Fibroblast of lung (primary cell): ENCODE data around the gene HSPG2. TPM values are rescaled to one million over a fixed set of nuclear protein-coding genes. Genes with fewer than 3 reads are reported as not detected.

Experiments
- DNase-seq, 2 donors: peaks; one replicate each; pipeline versions ENCODE4 v3.0.0 to v3.0.0-alpha.2; 2010; ENCODE audit warnings: low read depth in 2 of 2
- H2AFZ ChIP-seq: 2 replicates; pipeline ENCODE4 v1.5.1; 2012; ENCODE audit warnings: low read length, control low read depth, inconsistent platforms
- H3K27ac ChIP-seq: 2 replicates; pipeline ENCODE4 v1.5.1; 2011; ENCODE audit warnings: low read length, control low read depth; ENCODE audit not compliant: insufficient read depth
- H3K27me3 ChIP-seq: 2 replicates; pipeline ENCODE4 v1.5.1; 2011; ENCODE audit warnings: mild to moderate bottlenecking, low read length; ENCODE audit not compliant: control insufficient read depth, insufficient read depth
- H3K36me3 ChIP-seq: 2 replicates; pipeline ENCODE4 v1.5.1; 2011; ENCODE audit warnings: low read length; ENCODE audit not compliant: control insufficient read depth, insufficient read depth
- H3K4me1 ChIP-seq: 2 replicates; pipeline ENCODE4 v1.5.1; 2011; ENCODE audit warnings: low read length; ENCODE audit not compliant: control insufficient read depth, insufficient read depth; ENCODE audit errors: extremely low read depth
- H3K4me2 ChIP-seq: 2 replicates; pipeline ENCODE4 v1.5.1; 2011; ENCODE audit warnings: low read length, control low read depth; ENCODE audit not compliant: insufficient read depth; ENCODE audit errors: extremely low read depth
- H3K4me3 ChIP-seq, 4 experiments: fragments of 200-600 bp in 1 of 4; sonication (generic) in 1 of 4; replicated peaks in 1 of 4; 2 replicates each; pipeline ENCODE4 v1.5.1; 2011 to 2016; ENCODE audit warnings: low read length in 4 of 4, low read depth in 3 of 4, mild to moderate bottlenecking in 3 of 4, control low read depth in 2 of 4, inconsistent platforms in 1 of 4, mixed read lengths in 1 of 4; ENCODE audit not compliant: insufficient read depth in 1 of 4; ENCODE audit errors: control extremely low read depth in 1 of 4
- H3K79me2 ChIP-seq: 2 replicates; pipeline ENCODE4 v1.5.1; 2012; ENCODE audit warnings: mild to moderate bottlenecking, low read length, inconsistent platforms; ENCODE audit not compliant: control insufficient read depth, insufficient read depth
- H3K9ac ChIP-seq: 2 replicates; pipeline ENCODE4 v1.5.1; 2011; ENCODE audit warnings: mild to moderate bottlenecking, low read length, control low read depth; ENCODE audit not compliant: insufficient read depth
- H3K9me3 ChIP-seq: 2 replicates; pipeline ENCODE4 v1.5.1; 2012; ENCODE audit warnings: low read depth, low read length; ENCODE audit not compliant: control insufficient read depth, insufficient read depth
- H4K20me1 ChIP-seq: 2 replicates; pipeline ENCODE4 v1.5.1; 2011; ENCODE audit warnings: low read length; ENCODE audit not compliant: control insufficient read depth, insufficient read depth; ENCODE audit errors: extremely low read depth
- CTCF ChIP-seq, 2 donors: IDR thresholded peaks in 1 of 2; conservative IDR thresholded peaks in 1 of 2; 1 replicate in 1 of 2; 2 replicates in 1 of 2; pipeline ENCODE4 v1.5.1; 2011 to 2012; ENCODE audit warnings: low read length in 2 of 2, control low read depth in 1 of 2, inconsistent platforms in 1 of 2, low read depth in 1 of 2, mild to moderate bottlenecking in 1 of 2
- EZH2 ChIP-seq: IDR thresholded peaks from 2 replicates; pipeline ENCODE4 v1.5.1; 2012; ENCODE audit warnings: low read length, control low read depth, mild to moderate bottlenecking; ENCODE audit errors: missing control alignments
- polyA plus RNA-seq, 2 donors: library from polyadenylated mRNA; depleted of rRNA in 1 of 2; stranded (reverse) in 1 of 2; unstranded in 1 of 2; fragments of >200 nt; gene quantifications; 2 replicates each; pipeline ENCODE4 v1.2.1, GENCODE V29; 2011 to 2012; ENCODE audit warnings: missing spikeins in 1 of 2
- total RNA-seq: library from RNA; depleted of rRNA; stranded (reverse); fragments of >200 nt; gene quantifications from 2 replicates; pipeline ENCODE4 v1.2.1, GENCODE V29; 2014

HSPG2 gene
- total and polyA plus RNA-seq, 2 donors (not counting 1 experiment from before 2014, with no cell fraction given), result 40.7 to 88.4 TPM

GRCh38 chr1:21894034-21894881 lies 42.9 kb downstream of the HSPG2 start:
- H3K4me1 ChIP-seq, result peaks cover 18% of the 10 kb centered on the region
- no peaks in the 10 kb centered on the region for H3K9me3 ChIP-seq
- H3K4me2 ChIP-seq, result no peak overlapping the region
- H3K79me2 ChIP-seq, result peaks cover 5% of the 10 kb centered on the region
- H3K27ac ChIP-seq, result no peak overlapping the region
- H4K20me1 ChIP-seq, result no peaks in the 10 kb centered on the region
- TF ChIP-seq CTCF (conservative IDR thresholded peaks at IDR 0.05 in 1 of 2, IDR thresholded peaks at IDR 0.05 in 1 of 2; ENCODE audit: low read depth in 1 of 2, low read length in 2 of 2) (no peak), EZH2 (no peak)
- no peak overlapping the region for H3K4me3 ChIP-seq
- no peak overlapping the region for H3K9ac ChIP-seq
- no peak for DNase-seq
- no peaks in the 10 kb centered on the region for H3K27me3 ChIP-seq
- H2AFZ ChIP-seq, result no peak overlapping the region
- peaks cover 21% of the 10 kb centered on the region for H3K36me3 ChIP-seq

GRCh38 chr1:21893046-21893805 lies 43.9 kb downstream of the HSPG2 start:
- no peak overlapping the region for H2AFZ ChIP-seq
- H3K36me3 ChIP-seq, result peaks cover 26% of the 10 kb centered on the region
- DNase-seq, result no peak
- TF ChIP-seq EZH2, result no peak
- no peak overlapping the region for H3K27ac ChIP-seq
- H3K4me3 ChIP-seq, result no peak overlapping the region
- no peak overlapping the region for H3K9ac ChIP-seq
- peaks cover 3% of the 10 kb centered on the region for H3K79me2 ChIP-seq
- H3K4me1 ChIP-seq, result peaks cover 8% of the 10 kb centered on the region
- H3K4me2 ChIP-seq, result no peak overlapping the region
- H3K9me3 ChIP-seq, result no peaks in the 10 kb centered on the region
- no peaks in the 10 kb centered on the region for H4K20me1 ChIP-seq
- no peaks in the 10 kb centered on the region for H3K27me3 ChIP-seq

- Histone ChIP-seq H3K4me3 (no peak overlapping the region), H4K20me1 (no peaks in the 10 kb centered on the region), H3K27ac (no peak overlapping the region), H3K36me3 (peaks cover 34% of the 10 kb centered on the region), H3K27me3 (no peaks in the 10 kb centered on the region), H3K4me1 (peaks cover 4% of the 10 kb centered on the region), H3K9me3 (no peaks in the 10 kb centered on the region), H2AFZ (no peak overlapping the region), H3K79me2 (no peaks in the 10 kb centered on the region), H3K4me2 (no peak overlapping the region), H3K9ac (no peak overlapping the region)
- no peak for TF ChIP-seq EZH2
- no peak for TF ChIP-seq CTCF (conservative IDR thresholded peaks at IDR 0.05 in 1 of 2, IDR thresholded peaks at IDR 0.05 in 1 of 2; ENCODE audit: low read depth in 1 of 2, low read length in 2 of 2)
- DNase-seq, result no peak
Observed at GRCh38 chr1:21891621-21892479, 45.3 kb downstream of the HSPG2 start.
